CD14-positive monocyte (primary cell): ENCODE data around the gene CEP112. TPM values are rescaled to one million over a fixed set of nuclear protein-coding genes. Genes with fewer than 3 reads are reported as not detected.

Source experiments
- DNase-seq, 3 donors: peaks; one replicate each; pipeline ENCODE4 v3.0.0-alpha.2; 2011 to 2022
- H2AFZ ChIP-seq: 2 replicates; pipeline ENCODE4 v1.6.0; 2012; ENCODE audit warnings: mild to moderate bottlenecking, low read depth, low read length, inconsistent platforms; ENCODE audit not compliant: insufficient read depth, poor library complexity, severe bottlenecking
- H3K27ac ChIP-seq, 2 donors: 1 replicate in 1 of 2; 2 replicates in 1 of 2; pipeline ENCODE4 v1.5.1; 2012 to 2013; ENCODE audit warnings: low read length in 2 of 2, control low read depth in 1 of 2, inconsistent platforms in 1 of 2, low read depth in 1 of 2, mild to moderate bottlenecking in 1 of 2
- H3K27me3 ChIP-seq, 2 donors: one replicate each; pipeline versions ENCODE4 v1.6.0 to v1.6.1; 2011 to 2013; ENCODE audit warnings: low read length in 2 of 2; ENCODE audit not compliant: control insufficient read depth in 2 of 2, insufficient read depth in 2 of 2
- H3K36me3 ChIP-seq, 2 donors: replicated peaks in 1 of 2; 1 replicate in 1 of 2; 2 replicates in 1 of 2; pipeline versions ENCODE4 v1.5.1 to v1.6.1; 2012 to 2013; ENCODE audit warnings: low read length in 2 of 2, control low read depth in 1 of 2, inconsistent platforms in 1 of 2, mild to moderate bottlenecking in 1 of 2; ENCODE audit not compliant: insufficient read depth in 2 of 2, control insufficient read depth in 1 of 2
- H3K4me1 ChIP-seq, 2 donors: 1 replicate in 1 of 2; 2 replicates in 1 of 2; pipeline versions ENCODE4 v1.5.1 to v1.6.1; 2012 to 2013; ENCODE audit warnings: low read length in 2 of 2, control low read depth in 1 of 2, inconsistent platforms in 1 of 2, mild to moderate bottlenecking in 1 of 2, moderate library complexity in 1 of 2; ENCODE audit not compliant: insufficient read depth in 2 of 2, control insufficient read depth in 1 of 2
- H3K4me2 ChIP-seq: replicated peaks from 2 replicates; pipeline ENCODE3; 2012; ENCODE audit warnings: low read length, moderate library complexity, mild to moderate bottlenecking; ENCODE audit not compliant: poor library complexity, severe bottlenecking; ENCODE audit errors: extremely low read depth
- H3K4me3 ChIP-seq, 3 experiments: fragments of 200-600 bp in 1 of 3; sonication (generic) in 1 of 3; replicated peaks in 1 of 3; 1 replicate in 2 of 3; 2 replicates in 1 of 3; pipeline ENCODE4 v1.5.1; 2011 to 2013; ENCODE audit warnings: low read length in 3 of 3, mild to moderate bottlenecking in 3 of 3, control low read depth in 2 of 3, low read depth in 2 of 3, inconsistent platforms in 1 of 3, moderate library complexity in 1 of 3
- H3K79me2 ChIP-seq: 2 replicates; pipeline ENCODE4 v1.6.0; 2012; ENCODE audit warnings: mild to moderate bottlenecking, control low read depth, inconsistent platforms, low read length, moderate library complexity; ENCODE audit not compliant: insufficient read depth
- H3K9ac ChIP-seq: 2 replicates; pipeline ENCODE4 v1.6.0; 2017; ENCODE audit warnings: low read length, mild to moderate bottlenecking; ENCODE audit not compliant: insufficient read depth, poor library complexity, severe bottlenecking
- H3K9me3 ChIP-seq, 2 donors: replicated peaks in 1 of 2; 1 replicate in 1 of 2; 2 replicates in 1 of 2; pipeline versions ENCODE4 v1.5.1 to v1.6.1; 2012 to 2013; ENCODE audit warnings: low read length in 2 of 2, control low read depth in 1 of 2; ENCODE audit not compliant: control insufficient read depth in 1 of 2, insufficient read depth in 1 of 2
- H4K20me1 ChIP-seq: 2 replicates; pipeline ENCODE4 v1.6.0; 2012; ENCODE audit warnings: mild to moderate bottlenecking, low read length, control low read depth, moderate library complexity; ENCODE audit not compliant: insufficient read depth
- H3K27ac Mint-ChIP-seq, 7 donors: one replicate each; pipeline ENCODE4 v1.8.0; 2020; ENCODE audit warnings: mild to moderate bottlenecking in 7 of 7, mixed read lengths in 7 of 7, moderate library complexity in 6 of 7, inconsistent platforms in 2 of 7
- H3K27me3 Mint-ChIP-seq, 3 donors: one replicate each; pipeline ENCODE4 v1.8.0; 2021 to 2022; ENCODE audit warnings: low read depth in 3 of 3, mild to moderate bottlenecking in 3 of 3, mixed read lengths in 3 of 3, moderate library complexity in 3 of 3, inconsistent platforms in 1 of 3
- H3K36me3 Mint-ChIP-seq, 2 donors: one replicate each; pipeline ENCODE4 v1.8.0; 2020; ENCODE audit warnings: mixed read lengths in 2 of 2, inconsistent platforms in 1 of 2, mild to moderate bottlenecking in 1 of 2
- H3K4me1 Mint-ChIP-seq: one replicate; pipeline ENCODE4 v1.8.0; 2020; ENCODE audit warnings: mild to moderate bottlenecking, mixed read lengths
- H3K4me3 Mint-ChIP-seq, 2 donors: one replicate each; pipeline ENCODE4 v1.8.0; 2020; ENCODE audit warnings: mild to moderate bottlenecking in 2 of 2, mixed read lengths in 2 of 2, moderate library complexity in 1 of 2
- H3K9me3 Mint-ChIP-seq, 7 donors: one replicate each; pipeline ENCODE4 v1.8.0; 2020 to 2022; ENCODE audit warnings: mixed read lengths in 7 of 7, mild to moderate bottlenecking in 6 of 7, moderate library complexity in 6 of 7, inconsistent platforms in 2 of 7
- CTCF ChIP-seq: fragments of 200-600 bp; IDR thresholded peaks from one replicate; pipeline ENCODE4 v1.8.0; 2022; ENCODE audit warnings: antibody characterized with exemption, mild to moderate bottlenecking
- WGBS: methylation state at CpG from one replicate; pipeline ENCODE4 v1.1.5; 2013; ENCODE audit warnings: missing lambda C conversion rate; ENCODE audit not compliant: insufficient coverage; 5-methylcytosine and 5-hydroxymethylcytosine counted together
- intact Hi-C, 2 donors: fragments of 100-400 bp; cut with micrococcal nuclease; formaldehyde crosslinking; loops; one replicate each; pipeline versions ENCODE4 v1.15.0 to v1.15.1; 2023
- polyA plus RNA-seq, 3 donors: library from polyadenylated mRNA; depleted of rRNA in 1 of 3; unstranded in 2 of 3; stranded (reverse) in 1 of 3; fragments of 300-500 nt in 2 of 3; fragments of >200 nt in 1 of 3; fragmentation: Illumina TruSeq in 2 of 3; gene quantifications; 1 replicate in 2 of 3; 2 replicates in 1 of 3; pipeline ENCODE4 v1.2.3, GENCODE V29; 2012 to 2021

CEP112 gene
- polyA plus RNA-seq, 3 donors, result 0.10 TPM; not detected in 2

- no peak for DNase-seq
- no peaks in the 10 kb centered on the region for H3K36me3 ChIP-seq
- no peak overlapping the region for H2AFZ ChIP-seq
- no peaks in the 10 kb centered on the region for H3K36me3 Mint-ChIP-seq
- no peak overlapping the region for H3K27ac ChIP-seq
- no peak overlapping the region for H3K4me3 ChIP-seq
- H3K4me1 Mint-ChIP-seq, result no peaks in the 10 kb centered on the region
- 83% methylated on average over 1 of the region's 3 CpGs for WGBS
- H3K9ac ChIP-seq, result no peak overlapping the region
- no peaks in the 10 kb centered on the region for H4K20me1 ChIP-seq
- peaks cover 4 to 15% (median 5%) of the 10 kb centered on the region in 7 donors for H3K9me3 Mint-ChIP-seq
- no peaks in the 10 kb centered on the region for H3K27me3 ChIP-seq
- H3K4me1 ChIP-seq, result no peaks in the 10 kb centered on the region
- H3K27me3 Mint-ChIP-seq, result peaks cover 0 to 2% (median 0%) of the 10 kb centered on the region in 3 donors
- TF ChIP-seq CTCF, result no peak
- H3K9me3 ChIP-seq, result peaks cover 0 to 3% of the 10 kb centered on the region in 2 donors
- H3K79me2 ChIP-seq, result no peaks in the 10 kb centered on the region
- no peak overlapping the region for H3K27ac Mint-ChIP-seq
- no peak overlapping the region for H3K4me3 Mint-ChIP-seq
- no peak overlapping the region for H3K4me2 ChIP-seq
- intact Hi-C loops, result no loop called here
These were observed 461.2 kb downstream of the CEP112 start for GRCh38 chr17:65730711-65731169.

- H3K4me1 ChIP-seq, result no peaks in the 10 kb centered on the region
- Mint-ChIP-seq H3K27me3 (peaks cover 0 to 2% (median 0%) of the 10 kb centered on the region in 3 donors), H3K4me1 (no peaks in the 10 kb centered on the region), H3K9me3 (peaks cover 4 to 20% (median 7%) of the 10 kb centered on the region in 7 donors), H3K36me3 (no peaks in the 10 kb centered on the region), H3K4me3 (no peak overlapping the region), H3K27ac (no peak overlapping the region)
- H3K27ac ChIP-seq, result no peak overlapping the region
- TF ChIP-seq CTCF, result no peak
- no peaks in the 10 kb centered on the region for H3K36me3 ChIP-seq
- H3K79me2 ChIP-seq, result no peaks in the 10 kb centered on the region
- no peak overlapping the region for H3K4me2 ChIP-seq
- DNase-seq, result no peak
- intact Hi-C loops, result no loop called here
- no peak overlapping the region for H3K9ac ChIP-seq
- peaks cover 0 to 7% of the 10 kb centered on the region in 2 donors for H3K9me3 ChIP-seq
- H4K20me1 ChIP-seq, result no peaks in the 10 kb centered on the region
- no peaks in the 10 kb centered on the region for H3K27me3 ChIP-seq
- no CpG with 5 or more reads among the region's 3 CpGs for WGBS
- H2AFZ ChIP-seq, result no peak overlapping the region
- no peak overlapping the region for H3K4me3 ChIP-seq
These were observed 462.7 kb downstream of the CEP112 start for GRCh38 chr17:65729207-65729606.
